Adrenal gland (tissue), 19 donors: ENCODE results near the gene GPR132. TPM values are rescaled to one million over a fixed set of nuclear protein-coding genes. Genes with fewer than 3 reads are reported as not detected.
A peak's percentile ranks its signal among the peaks of the same experiment; 100 is the strongest.
"Not testable (repeated sequence)": the region's sequence is repeated elsewhere in the genome, so short reads cannot be mapped to it uniquely, and the experiment has no call there.

Source experiments
- DNase-seq, 7 donors: peaks; one replicate each; pipeline ENCODE4 v3.0.0-alpha.2; 2019 to 2020
- H3K27ac ChIP-seq, 5 donors: fragments of 200-600 bp; sonication (generic) in 4 of 5; 1 replicate in 3 of 5; 2 replicates in 2 of 5; pipeline versions ENCODE4 v1.5.1 to v1.8.0; 2016 to 2020; ENCODE audit warnings: mild to moderate bottlenecking in 1 of 5
- H3K27me3 ChIP-seq: fragments of 200-600 bp; 2 replicates; pipeline ENCODE4 v1.8.0; 2021
- H3K36me3 ChIP-seq, 2 donors: fragments of 200-600 bp; replicated peaks in 1 of 2; 1 replicate in 1 of 2; 2 replicates in 1 of 2; pipeline versions ENCODE4 v1.5.1 to v1.8.0; 2018 to 2022
- H3K4me1 ChIP-seq, 2 donors: fragments of 200-600 bp; replicated peaks in 1 of 2; 1 replicate in 1 of 2; 2 replicates in 1 of 2; pipeline versions ENCODE4 v1.5.1 to v1.8.0; 2018 to 2021
- H3K4me3 ChIP-seq, 4 donors: fragments of 200-600 bp; sonication (generic) in 3 of 4; one replicate each; pipeline ENCODE4 v1.5.1; 2016 to 2018
- H3K9me3 ChIP-seq, 3 donors: fragments of 200-600 bp; sonication (generic) in 1 of 3; replicated peaks in 1 of 3; 1 replicate in 2 of 3; 2 replicates in 1 of 3; pipeline versions ENCODE4 v1.5.1 to v1.8.0; 2016 to 2021
- CTCF ChIP-seq, 6 experiments: fragments of 450-650 bp in 4 of 6; fragments of 200-600 bp in 2 of 6; sonication (generic) in 1 of 6; IDR thresholded peaks; 1 replicate in 5 of 6; 2 replicates in 1 of 6; pipeline versions ENCODE4 v1.5.1 to v1.8.0; 2016 to 2021; ENCODE audit warnings: antibody characterized with exemption in 6 of 6, mild to moderate bottlenecking in 2 of 6, moderate library complexity in 1 of 6
- POLR2A ChIP-seq, 2 donors: fragments of 450-650 bp; IDR thresholded peaks; one replicate each; pipeline ENCODE4 v1.6.1; 2017; ENCODE audit warnings: antibody characterized with exemption in 2 of 2, mild to moderate bottlenecking in 2 of 2, moderate library complexity in 1 of 2
- WGBS, 4 donors: extraction: QIAGEN DNeasy Blood & Tissue Kit in 2 of 4; methylation state at CpG; one replicate each; pipeline versions ENCODE4 v1.1.5 to v1.1.7; 2013 to 2017; 5-methylcytosine and 5-hydroxymethylcytosine counted together
- intact Hi-C, 2 donors: fragments of 100-400 bp; cut with DNase I; formaldehyde crosslinking; loops; one replicate each; pipeline versions ENCODE4 v1.14.1 to v1.15.0; 2022 to 2023
- long read RNA-seq, 10 donors: library from polyadenylated mRNA in 3 of 10; unstranded in 2 of 10; stranded (forward) in 1 of 10; transcript quantifications; one replicate each; pipeline ENCODE4 v2.0.0 and lab custom pipeline, GENCODE V29; 2021 to 2026
- polyA plus RNA-seq, 3 donors: library from polyadenylated mRNA; stranded (reverse); fragments of 200-250 nt in 2 of 3; fragments of 350-450 nt in 1 of 3; fragmentation: Illumina TruSeq in 1 of 3; extraction: RNeasy Lipid Tissue Mini Kit (QIAGEN cat#74804) in 1 of 3; gene quantifications; one replicate each; pipeline ENCODE4 v1.2.3, GENCODE V29; 2013 to 2014
- total RNA-seq, 9 donors: library from RNA; depleted of rRNA in 4 of 9; stranded (reverse); fragments of >200 nt in 4 of 9; fragments of 120-200 nt in 1 of 9; fragmentation: NEBNext Ultra II Directional in 1 of 9; extraction: Animal tissue kit (Norgen Biotek cat#: 25700) in 1 of 9; gene quantifications; one replicate each; pipeline versions ENCODE4 v1.1.0 to v1.2.4, GENCODE V29; 2013 to 2023
- donor health status: healthy with polysubstance abuse.
- donor health status: Bipolar disorder and iron deficiency.
- donor health status: DM: yes; HTN: yes; CAD: no.
- donor health status: DM: no; HTN: no; CAD: no.
- donor health status: DM: no; HTN: no; CAD: no.
- donor health status: DM: yes; HTN: yes; CAD: no.

Gene GPR132
- 10 to 100 TPM in 1 of 9 donors, 1 to 10 TPM in 6, under 1 TPM in 2; 0.17 to 11.7 (median 2.0) TPM for total RNA-seq
- polyA plus RNA-seq: 1 to 10 TPM in 1 of 3 donors, under 1 TPM in 2; 0.57 to 1.8 (median 0.91) TPM
- long read RNA-seq, donor 1: 0 reads
- long read RNA-seq, donor 2: 0 reads
- long read RNA-seq, donor 3: 0 reads
- long read RNA-seq, donor 4, partial matches to known transcripts: 0 of 1 reads
- long read RNA-seq, donor 4, other reads (novel, unspliced or antisense): 1 of 1 reads
- long read RNA-seq, donor 5, partial matches to known transcripts: 0 of 4 reads
- long read RNA-seq, donor 5, other reads (novel, unspliced or antisense): 1 of 4 reads
- long read RNA-seq, donor 6: 0 reads
- long read RNA-seq, donor 7: 0 reads
- long read RNA-seq, donor 8: 0 reads
- long read RNA-seq, donor 9: 0 reads
- long read RNA-seq, donor 10: 0 reads

GRCh38 chr14:105065280-105066228 lies at the start of gene GPR132:
TSS of gene GPR132 (minus strand) at chr14:105065430. CDS start at chr14:105055420, 10,010 bp downstream.
- H3K27me3 ChIP-seq: no peaks in the 10 kb centered on the region
- peak within 1 kb of the TSS in 1 of 4 donors; percentile 38 for H3K4me3 ChIP-seq
- peaks cover 0 to 4% of the 10 kb centered on the region in 2 donors for H3K4me1 ChIP-seq
- no peaks in the 10 kb centered on the region for H3K36me3 ChIP-seq
- no peaks in the 10 kb centered on the region for H3K9me3 ChIP-seq
- H3K27ac ChIP-seq: peak within 1 kb of the TSS in 3 of 5 donors; percentile 44 to 81 (median 47)
- peak in 5 of 7 donors; percentile 44 to 76 (median 60) for DNase-seq
- TF ChIP-seq POLR2A (IDR thresholded peaks at IDR 0.05): peak; percentile 18 to 24
- no peak for TF ChIP-seq CTCF (IDR thresholded peaks at IDR 0.05)
- 48 to 64% (median 59%) methylated on average over 8 to 22 of the region's 22 CpGs for WGBS, 4 donors
- intact Hi-C loops: no loop called here

- H3K36me3 ChIP-seq, H3K9me3 ChIP-seq, H3K27me3 ChIP-seq, H3K4me1 ChIP-seq, intact Hi-C loops, H3K27ac ChIP-seq, H3K4me3 ChIP-seq: not testable (repeated sequence)
- peak in 1 of 7 donors; percentile 2 for DNase-seq
- 75 to 94% (median 84%) methylated on average over 8 of the region's 8 CpGs for WGBS, 4 donors
Measured at GRCh38 chr14:105109243-105109642, 44.0 kb upstream of the GPR132 start.

- peak in 1 of 7 donors; percentile 4 for DNase-seq
- 73 to 80% (median 77%) methylated on average over 7 of the region's 7 CpGs for WGBS, 4 donors
Measured at GRCh38 chr14:105108516-105108864, 43.3 kb upstream of the GPR132 start.

More at GRCh38 chr14:105108516-105108864, 43.3 kb upstream of the GPR132 start:
- no peaks in the 10 kb centered on the region for H3K4me1 ChIP-seq
- no peaks in the 10 kb centered on the region for H3K36me3 ChIP-seq
- H3K9me3 ChIP-seq: no peaks in the 10 kb centered on the region
- H3K27ac ChIP-seq: no peak overlapping the region
- H3K27me3 ChIP-seq: peaks cover 9% of the 10 kb centered on the region
- H3K4me3 ChIP-seq: no peak overlapping the region
- no peak for TF ChIP-seq CTCF (IDR thresholded peaks at IDR 0.05)
- TF ChIP-seq POLR2A (IDR thresholded peaks at IDR 0.05): no peak
- intact Hi-C loops: no loop called here
